ENCODE measurements around the gene ELF2.
A peak's percentile ranks its signal among the peaks of the same experiment; 100 is the strongest.
"Not testable (repeated sequence)": the region's sequence is repeated elsewhere in the genome, so short reads cannot be mapped to it uniquely, and the experiment has no call there.

ELF2 gene

DNA sequence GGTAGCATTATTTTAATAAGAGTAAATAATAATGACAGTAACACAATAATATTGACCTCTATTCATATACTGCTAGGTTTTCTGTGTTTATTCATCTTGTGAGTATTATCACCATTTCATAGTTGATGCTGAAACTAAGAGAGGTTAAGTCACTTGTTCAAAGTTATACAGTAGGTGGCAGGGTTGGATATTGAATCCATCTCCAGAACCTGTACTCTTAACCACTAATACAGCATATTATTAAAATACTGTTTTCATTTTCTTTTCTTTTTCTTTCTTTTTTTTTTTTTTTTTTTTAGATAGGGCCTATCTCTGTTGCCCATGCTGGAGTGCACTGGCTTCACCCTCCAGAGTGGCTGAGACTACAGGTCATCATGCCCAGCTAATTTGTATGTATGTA lies 7.1 kb upstream of the ELF2 start:
- no peak for DNase-seq

DNA sequence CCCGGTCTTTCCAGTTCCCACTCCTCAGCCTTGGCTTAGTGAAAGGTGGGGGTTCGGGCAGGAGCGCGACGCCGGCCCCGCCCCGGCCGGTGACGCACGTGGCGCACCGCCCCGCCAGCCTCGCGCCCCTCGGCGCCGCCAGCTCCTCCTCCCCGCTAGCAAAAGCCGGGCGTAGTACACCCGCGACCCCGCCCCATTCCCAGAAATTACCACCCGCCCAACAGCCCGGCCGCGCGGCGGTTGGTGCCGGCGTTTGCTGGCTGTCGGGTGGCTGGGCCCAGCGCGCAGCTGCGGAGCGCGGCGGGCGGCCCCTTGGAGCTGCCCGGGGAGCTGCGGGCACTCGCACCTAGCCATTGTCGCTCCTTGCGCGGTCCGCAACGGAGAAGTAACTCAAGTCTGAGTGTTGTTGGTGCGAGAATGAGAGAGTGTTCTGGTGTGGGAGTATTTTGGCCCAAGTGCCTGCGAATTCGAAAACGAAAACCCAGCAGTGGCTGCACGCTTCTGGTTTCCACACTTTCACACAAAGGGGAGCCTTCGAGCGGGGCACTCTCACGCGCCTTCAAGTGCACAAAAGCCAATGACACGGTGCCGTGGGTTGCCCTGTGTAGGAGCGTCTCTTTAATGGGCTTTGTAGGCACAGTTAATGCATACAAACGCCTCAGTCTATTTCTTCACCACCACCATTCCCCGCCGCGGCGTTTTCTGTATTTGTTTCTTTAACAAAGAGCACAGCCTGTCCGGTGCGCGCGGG lies 1.0 kb upstream of the ELF2 start:
- DNase-seq = peak; percentile 84

DNA sequence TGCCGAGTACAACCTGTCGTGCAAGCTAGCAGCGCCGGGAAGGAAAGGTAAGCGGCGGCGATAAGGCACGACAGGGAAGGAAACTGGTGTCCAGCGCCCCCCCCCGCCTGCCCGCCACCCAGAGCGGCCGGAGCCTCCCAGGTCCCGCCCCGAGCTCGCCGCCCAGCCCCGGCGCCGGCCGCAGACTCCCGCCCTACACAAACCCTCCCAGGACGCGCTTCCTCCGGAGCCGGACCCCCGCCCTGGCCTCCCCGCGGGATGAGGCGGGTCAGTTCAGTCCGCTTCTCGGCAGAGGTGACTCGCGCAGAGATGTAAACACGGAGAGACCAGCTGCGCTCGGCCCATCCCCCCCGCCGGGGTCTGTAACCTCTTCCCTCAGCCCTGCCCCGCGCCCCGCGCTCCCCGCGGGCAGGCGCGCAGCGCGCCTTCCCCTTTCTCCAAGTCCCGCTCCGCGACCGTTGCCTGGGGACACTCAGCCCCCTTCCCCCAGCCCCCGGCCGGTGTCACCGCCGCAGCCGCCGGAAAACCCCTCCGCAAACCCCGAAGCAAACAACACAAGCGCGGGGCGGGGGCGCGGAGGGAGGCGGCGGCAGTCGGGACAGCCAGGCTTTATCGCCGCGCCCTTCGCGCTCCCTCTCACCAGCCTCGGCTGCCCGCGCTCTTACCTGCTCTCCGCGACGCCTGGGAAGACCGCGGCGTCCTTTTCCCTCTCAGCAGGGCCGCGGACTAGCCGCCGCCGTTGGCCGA lies 543 bp downstream of the ELF2 start:
- peak; percentile 48 for DNase-seq

DNA sequence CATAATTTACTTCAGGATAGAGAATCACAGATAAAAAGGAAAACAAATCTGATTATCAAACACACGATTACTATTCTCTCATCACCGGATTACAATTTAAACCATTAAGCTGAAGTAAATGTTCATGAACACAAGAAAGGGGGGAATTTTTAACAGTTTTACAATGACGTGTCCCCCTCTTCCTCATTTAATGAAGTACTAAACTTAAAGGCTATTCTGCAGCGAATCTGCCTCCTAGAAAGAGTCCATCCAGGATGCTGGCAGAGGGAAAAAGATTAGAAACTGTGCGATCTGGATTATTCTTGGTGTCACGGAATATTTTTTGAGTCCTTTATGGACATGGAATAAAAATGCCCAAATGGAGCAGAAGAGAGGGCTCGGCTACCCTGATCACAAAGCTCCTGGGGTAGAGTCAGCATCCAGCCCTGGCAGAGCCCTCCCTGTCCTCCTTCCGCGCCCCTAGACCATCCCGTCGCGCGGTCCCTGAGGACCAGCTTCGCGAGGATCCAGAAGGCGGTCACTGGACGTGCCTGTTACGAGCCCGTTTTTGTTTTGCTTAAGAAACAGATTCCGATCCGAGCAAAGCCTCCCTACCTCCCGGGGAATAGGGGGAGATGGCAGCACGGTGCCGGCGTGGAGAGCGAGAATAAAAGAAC lies 1.2 kb downstream of the ELF2 start:
- DNase-seq = no peak

DNA sequence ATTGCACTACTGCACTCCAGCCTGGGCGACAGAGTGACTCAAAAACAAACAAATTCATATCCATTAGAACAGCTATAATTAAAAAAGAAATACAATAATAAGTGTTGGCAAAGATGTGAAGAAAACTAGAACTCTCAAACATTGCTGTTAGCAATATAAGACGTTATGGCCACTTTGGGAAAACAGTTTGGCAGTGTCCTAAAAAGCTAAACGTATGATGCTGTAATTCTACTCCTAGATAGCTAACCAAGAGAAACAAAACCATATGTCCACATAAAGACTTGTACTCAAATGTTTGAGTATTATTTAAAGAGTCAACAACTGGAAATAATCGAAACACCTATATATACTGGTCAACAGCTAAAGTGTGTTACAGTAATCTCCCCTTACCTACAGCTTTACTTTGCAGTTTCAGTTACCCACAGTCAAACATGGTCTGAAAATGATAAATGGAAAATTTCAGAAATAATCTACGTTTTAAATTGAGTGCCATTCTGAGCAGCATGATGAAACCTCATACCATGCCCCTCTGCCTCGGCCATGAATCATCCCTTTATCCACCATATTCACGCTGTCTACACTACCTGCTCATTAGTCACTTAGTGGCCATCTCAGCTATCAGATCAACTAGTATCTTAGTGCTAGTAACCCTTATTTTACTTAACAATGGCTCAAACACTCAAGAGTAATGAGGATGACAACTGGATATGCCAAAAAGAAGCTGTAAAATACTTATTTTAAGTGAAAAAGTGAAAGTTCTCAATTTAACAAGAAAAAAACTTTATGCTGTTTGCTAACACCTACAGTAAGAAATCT lies 4.9 kb downstream of the ELF2 start:
- DNase-seq = no peak

DNA sequence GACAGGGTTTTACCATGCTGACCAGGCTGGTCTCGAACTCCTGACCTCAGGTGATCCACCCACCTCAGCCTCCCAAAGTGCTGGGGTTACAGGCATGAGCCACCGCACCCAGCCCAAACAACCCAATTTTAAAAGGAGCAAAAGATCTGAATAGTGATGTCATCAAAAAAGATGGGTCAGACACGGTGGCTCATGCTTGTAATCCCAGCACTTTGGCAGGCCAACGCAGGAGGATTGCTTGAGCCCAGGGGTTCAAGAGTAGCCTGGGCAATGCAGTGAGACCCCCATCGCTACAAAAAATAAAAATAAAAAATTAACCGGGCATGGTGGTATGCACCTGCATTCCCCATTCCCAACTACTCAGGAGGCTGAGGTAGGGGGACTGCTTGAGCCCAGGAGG lies 6.1 kb downstream of the ELF2 start:
- DNase-seq = no peak

DNA sequence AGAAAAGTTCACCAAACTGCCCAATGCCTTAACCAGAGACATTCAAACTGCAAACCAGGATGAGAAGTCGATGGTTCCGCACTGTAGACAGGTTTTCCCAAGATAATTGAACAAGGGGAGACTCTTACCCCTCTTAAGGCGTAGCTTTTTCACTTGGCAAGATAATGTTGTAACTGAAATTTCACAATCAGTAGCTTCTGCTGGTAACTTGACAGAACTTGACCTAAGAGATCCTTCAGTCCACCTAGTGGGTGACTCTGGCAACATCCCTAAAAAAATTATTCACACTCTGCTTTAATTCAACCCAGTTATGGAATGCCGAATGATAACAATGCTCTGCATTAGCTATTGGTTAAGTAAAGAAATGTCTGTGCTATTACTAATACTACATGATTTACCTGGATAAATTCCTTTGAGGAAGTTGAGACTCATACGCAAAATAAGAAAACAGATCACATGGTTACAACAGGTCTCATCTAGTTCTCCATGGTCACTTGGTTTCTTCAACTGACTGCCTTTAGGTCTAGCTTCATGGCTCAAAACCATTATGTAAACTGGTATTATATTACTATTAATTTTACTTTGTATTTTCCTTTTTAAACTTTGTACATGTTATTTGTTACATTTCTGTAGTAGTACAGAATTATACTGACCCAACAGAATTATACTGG lies 9.1 kb downstream of the ELF2 start:
- DNase-seq = no peak

DNA sequence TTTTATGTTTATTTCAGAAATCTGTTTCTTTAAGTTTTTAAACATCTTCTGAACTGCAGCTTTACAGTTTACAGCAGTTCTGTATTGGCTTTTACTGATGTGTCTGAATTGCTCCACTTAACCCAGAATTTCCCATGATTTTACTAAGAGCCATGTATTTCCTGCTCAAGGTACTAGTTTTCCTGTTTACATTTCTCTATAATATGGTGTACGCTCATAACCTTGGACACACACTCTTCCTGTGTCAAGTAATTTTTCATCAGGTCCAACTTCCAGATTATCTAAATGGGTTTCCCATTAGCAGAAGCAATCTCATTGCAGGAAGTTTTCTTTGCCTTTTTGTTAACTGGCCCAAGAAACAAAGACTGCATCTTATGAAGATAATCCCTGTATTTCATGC lies 12.3 kb downstream of the ELF2 start:
- DNase-seq = no peak

DNA sequence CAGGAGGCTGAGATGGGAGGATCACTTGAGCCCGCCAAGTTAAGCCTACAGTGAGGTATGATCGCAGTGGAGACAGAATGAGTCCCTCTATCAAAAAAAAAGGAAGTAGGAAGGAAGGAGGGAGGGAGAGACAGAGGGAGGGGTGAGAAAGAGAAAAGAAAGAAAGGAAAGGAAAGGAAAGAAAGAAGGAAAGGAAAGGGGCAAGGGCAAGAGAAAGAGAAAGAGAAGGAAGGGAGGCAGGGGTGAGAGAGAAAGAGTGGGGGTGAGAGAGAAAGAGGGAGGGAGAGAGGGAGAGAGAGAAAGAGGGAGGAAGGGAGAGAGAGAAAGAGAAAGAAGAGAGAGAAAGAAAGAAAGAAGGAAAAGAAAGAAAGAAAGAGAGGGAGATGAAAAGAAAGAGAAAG lies 13.2 kb downstream of the ELF2 start:
- DNase-seq = no peak

DNA sequence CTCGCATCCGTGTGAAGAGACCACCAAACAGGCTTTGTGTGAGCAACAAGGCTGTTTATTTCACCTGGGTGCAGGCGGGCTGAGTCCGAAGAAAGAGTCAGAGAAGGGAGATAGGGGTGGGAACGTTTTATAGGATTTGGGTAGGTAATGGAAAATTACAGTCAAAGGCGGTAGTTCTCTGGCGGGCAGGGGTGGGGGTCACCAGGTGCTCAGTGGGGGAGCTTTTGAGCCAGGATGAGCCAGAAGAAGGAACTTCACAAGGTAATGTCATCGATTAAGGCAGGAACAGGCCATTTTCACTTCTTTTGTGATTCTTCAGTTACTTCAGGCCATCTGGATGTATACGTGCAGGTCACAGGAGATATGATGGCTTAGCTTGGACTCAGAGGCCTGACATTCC lies 19.0 kb downstream of the ELF2 start:
- not testable (repeated sequence) for DNase-seq

DNA sequence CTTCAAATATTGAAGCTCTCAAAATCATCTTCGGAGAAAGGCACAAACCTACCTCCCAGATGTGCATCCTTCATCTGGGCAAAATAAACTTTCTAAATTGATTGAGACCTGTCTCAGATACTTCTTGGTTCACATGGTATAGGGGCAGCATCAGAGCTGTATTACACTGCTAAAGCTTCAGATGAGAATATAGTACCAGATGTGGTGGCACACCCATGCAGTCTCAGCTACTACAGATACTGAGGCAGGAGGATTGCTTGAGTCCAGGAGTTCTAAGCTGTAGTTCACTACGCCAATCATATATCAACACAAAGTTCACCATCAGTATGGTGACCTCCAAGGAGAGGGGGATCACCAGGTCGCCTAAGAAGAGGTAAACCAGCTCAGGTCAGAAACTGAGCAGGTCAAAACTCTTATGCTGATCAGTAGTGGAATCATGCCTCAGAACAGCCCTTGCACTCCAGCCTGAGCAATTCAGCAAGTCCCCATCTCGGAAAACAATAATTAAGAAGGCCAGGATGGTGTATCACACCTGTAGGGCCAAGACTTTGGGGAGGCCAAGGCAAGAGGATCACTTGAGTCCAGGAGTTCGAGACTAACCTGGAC lies 22.0 kb downstream of the ELF2 start:
- no peak for DNase-seq

DNA sequence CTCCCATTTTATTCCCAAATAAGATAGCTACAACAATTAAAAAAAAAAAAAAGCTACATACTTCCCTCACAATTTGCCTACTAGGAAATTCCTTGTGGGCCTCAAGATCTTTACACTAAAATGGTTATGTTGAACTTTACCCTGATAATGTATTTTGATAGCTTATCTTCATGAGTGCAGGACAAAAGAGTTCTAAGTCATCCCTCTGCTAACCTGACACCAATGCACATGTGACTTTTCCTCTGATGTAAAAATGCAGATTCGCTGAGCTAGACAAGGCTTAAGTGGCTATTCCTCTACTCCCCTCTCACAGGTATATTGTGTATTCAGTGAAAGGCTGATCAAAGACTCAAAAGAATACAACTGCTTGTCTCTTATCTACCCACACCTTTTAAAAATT lies 22.5 kb downstream of the ELF2 start:
- no peak for DNase-seq

DNA sequence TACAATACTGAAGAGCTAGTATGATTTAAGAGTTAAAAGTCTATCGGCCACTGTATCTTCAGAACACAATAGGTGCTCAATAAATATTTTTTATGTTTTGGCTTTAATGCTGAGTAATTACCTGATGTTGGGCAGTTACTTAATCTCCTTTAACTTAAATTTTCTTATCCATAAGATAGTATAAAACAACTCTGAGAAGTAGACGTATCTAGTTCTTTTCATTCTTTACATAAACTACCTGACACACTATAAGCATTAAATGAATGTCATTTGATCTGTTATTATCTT lies 22.9 kb downstream of the ELF2 start:
- DNase-seq = no peak

DNA sequence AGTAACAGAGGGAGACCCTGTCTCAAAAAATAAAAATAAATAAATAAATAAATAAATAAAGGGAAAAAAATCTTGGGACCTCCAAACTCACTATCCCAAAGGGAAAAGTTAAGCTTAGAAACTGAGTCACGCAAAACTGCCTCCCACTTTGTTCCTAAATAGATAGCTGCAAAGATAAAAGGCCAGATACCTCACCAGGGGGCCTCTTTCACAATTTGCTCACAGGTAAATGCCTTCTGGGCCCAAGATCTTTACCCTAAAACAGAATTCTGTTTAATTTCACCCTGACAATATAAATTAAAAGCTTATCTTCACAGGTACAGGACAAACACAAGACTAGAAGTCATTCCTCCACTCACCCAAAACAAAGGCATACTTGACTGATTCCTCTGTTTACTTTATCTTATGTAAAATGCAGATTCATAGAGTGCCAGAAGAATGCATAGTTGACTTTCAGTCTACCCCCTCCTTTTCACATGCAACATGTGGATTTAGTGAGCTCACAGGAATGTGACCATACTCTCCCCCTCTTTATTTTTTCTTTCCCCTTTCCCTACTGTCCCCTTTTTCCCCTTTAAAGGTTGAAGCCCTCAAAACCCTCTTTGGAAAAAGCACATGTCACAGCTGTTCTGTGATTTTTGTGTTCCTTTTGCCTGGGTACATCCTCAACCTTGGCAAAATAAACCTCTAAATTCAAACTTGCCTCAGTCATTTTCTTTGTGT lies 23.4 kb downstream of the ELF2 start:
- no peak for DNase-seq

DNA sequence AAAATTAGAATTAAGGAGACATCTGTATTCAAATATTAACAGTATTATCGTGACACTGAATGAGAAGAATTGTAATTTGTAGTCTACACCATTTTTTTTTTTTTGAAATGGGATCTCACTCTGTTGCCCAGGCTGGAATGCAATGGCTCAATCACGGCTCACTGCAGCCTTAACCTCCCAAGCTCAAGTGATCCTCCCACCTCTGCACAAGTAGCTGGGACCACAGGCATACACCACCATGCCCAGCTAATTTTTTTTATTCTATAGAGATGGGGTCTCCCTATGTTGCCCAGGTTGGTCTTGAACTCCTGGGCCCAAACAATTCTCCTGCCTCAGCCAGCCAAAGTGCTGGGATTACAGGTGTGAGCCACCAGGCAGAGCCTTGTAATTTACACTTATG lies 24.8 kb downstream of the ELF2 start:
- no peak for DNase-seq

DNA sequence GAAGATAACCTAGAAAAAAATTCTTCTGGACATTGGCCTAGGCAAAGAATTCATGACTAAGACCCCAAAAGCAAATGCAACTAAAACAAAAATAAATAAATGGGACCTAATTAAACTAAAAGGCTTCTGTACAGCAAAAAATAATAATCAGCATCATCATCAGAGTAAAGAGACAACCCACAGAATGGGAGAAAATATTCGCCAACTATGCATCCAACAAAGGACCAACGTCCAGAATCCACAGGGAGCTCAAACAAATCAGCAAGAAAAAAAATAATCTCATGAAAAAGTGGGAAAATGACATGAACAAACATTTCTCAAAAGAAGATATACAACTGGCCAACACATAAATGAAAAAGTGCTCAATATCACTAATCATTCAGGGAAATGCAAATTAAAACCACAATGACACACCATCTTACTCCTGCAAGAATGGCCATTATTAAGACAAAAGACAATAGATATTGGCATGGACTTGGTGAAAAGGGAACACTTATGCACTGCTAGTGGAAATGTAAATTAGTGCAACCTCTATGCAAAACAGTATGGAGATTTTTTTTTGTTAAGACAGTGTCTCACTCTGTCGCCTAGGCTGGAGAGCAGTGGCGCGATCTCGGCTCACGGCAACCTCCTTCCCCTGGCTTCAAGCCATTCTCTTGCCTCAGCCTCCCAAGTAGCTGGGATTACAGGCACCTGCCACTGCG lies 29.9 kb downstream of the ELF2 start:
- no peak for DNase-seq

DNA sequence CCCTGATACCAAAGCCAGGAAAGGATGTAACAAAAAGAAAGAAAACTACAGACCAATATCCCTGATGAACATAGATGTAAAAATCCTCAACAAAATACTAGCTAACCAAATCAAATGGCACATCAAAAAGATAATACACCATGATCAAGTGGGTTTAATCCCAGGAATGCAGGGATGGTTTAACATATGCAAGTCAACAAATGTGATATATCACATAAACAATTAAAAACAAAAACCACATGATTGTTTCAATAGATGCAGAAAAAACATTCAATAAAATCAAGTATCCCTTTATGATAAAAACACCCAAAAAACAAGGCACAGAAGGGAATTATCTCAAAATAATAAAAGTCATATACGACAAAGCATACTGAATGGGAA lies 31.5 kb downstream of the ELF2 start:
- no peak for DNase-seq

DNA sequence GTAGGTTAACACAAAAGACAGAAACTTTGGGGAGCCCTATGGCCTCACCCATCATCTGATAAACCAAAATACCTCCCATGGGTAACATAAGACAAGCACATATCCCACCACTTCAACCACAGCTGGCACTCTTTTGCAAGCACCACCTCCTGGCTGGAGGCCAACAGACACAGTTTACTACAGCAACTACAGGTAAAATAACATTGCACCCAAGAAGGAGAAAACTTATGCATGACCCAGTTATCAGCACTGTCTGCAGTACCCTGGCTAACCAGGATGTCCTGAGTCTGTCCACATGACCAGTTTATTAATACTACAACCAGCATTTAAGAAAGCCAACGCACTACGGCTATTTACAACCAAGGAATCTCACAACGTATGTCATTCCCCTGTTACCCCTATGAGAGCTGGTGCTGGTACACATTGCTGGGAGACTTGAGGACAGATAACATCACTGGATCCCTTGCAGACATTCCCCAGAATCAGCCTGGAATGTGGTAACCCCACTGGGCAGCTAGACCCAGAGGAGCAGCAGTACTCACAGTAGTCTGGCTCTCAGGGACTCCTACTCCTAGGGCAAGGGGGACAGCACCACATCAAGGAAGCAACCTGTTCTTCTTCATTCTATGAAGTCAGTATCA lies 32.0 kb downstream of the ELF2 start:
- DNase-seq = no peak

DNA sequence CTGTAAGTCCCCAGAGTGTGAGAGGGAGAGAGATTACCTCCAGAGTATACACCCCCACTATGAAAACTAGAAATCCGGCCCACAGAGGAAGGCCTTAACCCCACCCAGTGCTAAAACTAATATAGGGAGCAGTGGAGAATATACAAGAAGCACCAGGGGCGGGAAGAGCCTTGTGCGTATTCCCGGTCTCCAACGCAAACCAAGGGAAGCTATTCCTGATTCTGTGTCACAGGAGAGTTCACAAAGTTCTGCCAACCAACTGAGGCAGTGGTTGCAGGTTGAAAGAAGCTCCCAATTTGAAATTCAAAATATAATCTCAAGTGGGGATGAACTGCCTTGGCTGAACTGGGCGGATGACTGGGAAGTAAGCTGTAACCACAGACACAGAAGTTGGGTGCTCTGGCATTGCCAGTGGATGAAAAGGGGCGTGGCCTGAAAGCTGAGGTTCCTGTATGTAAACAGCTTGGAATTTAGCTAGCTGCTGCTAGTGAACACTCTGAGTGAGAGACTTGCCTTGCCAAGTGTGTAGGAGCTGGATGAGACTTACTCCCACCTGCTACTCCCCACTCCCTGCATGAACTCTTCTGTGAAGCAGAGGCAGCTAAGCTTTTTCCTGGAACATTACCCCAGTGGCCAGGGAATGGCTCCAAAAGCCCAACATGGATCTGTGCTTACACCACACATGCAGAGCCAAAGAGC lies 32.7 kb downstream of the ELF2 start:
- no peak for DNase-seq

DNA sequence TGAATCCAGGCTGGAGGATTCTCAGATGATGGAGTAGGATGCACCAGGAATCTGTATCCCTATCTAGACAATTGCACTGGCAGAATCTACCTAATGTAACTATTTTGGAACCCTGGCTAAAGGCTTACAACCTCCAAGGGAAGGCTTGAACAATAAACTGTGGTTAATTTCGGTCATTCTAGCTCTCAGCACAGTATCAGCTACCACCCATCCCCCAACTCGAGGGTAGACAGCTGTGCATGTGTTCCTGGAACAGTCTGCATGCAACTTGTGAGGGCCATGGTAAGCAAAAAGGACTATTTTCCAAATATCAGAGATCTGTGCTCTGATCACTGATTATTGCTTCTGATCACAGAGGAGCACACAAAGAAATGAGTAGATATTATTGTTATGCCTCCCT lies 34.0 kb downstream of the ELF2 start:
- DNase-seq = no peak
